ENCODE measurements around the gene OLFML2B. TPM values are rescaled to one million over a fixed set of nuclear protein-coding genes. Genes with fewer than 3 reads are reported as not detected.

Gene OLFML2B
- total and polyA plus RNA-seq, 2 of the 13 experiments (the other 11 are each of a cell fraction or from before 2014, with no cell fraction given), result not detected

- no peak for TF ChIP-seq TFE3 (CRISPR knock-in tag; IDR thresholded peaks at IDR 0.05)
- 0 out of 2 replicates have a peak, but pooled peaks have one; percentile 6 for TF ChIP-seq MNT (IDR thresholded peaks at IDR 0.05)
- TF ChIP-seq ZNF710 (CRISPR knock-in tag; IDR thresholded peaks at IDR 0.05; ENCODE audit: borderline replicate concordance), result no peak
- TF ChIP-seq FOSL2 (CRISPR knock-in tag; IDR thresholded peaks at IDR 0.05), result peak; percentile 93
- 0 out of 2 replicates have a peak, but pooled peaks have one; percentile 22 for TF ChIP-seq ARNTL (CRISPR knock-in tag; IDR thresholded peaks at IDR 0.05)
- no peak for TF ChIP-seq DNMT1 (CRISPR knock-in tag; IDR thresholded peaks at IDR 0.05)
- no peak for TF ChIP-seq PRDM4 (CRISPR knock-in tag; IDR thresholded peaks at IDR 0.05; ENCODE audit: borderline replicate concordance)
- no peak for TF ChIP-seq ZNF343 (CRISPR knock-in tag; IDR thresholded peaks at IDR 0.05)
- peak; percentile 57; the same call in 1 of the 2 replicates for TF ChIP-seq JUND (CRISPR knock-in tag; IDR thresholded peaks at IDR 0.05)
- TF ChIP-seq BHLHE40 (IDR thresholded peaks at IDR 0.05; ENCODE audit: low read length), result peak; percentile 58; the same call in 1 of the 2 replicates
- TF ChIP-seq GABPB1 (CRISPR knock-in tag; IDR thresholded peaks at IDR 0.05), result peak; percentile 38; the same call in 1 of the 2 replicates
- TF ChIP-seq ZNF687 (CRISPR knock-in tag; IDR thresholded peaks at IDR 0.05), result peak; percentile 25; the same call in 1 of the 2 replicates
- TF ChIP-seq ZNF616 (CRISPR knock-in tag; IDR thresholded peaks at IDR 0.05; ENCODE audit: low read depth), result no peak
- no peak for TF ChIP-seq TRIM24 (CRISPR knock-in tag; IDR thresholded peaks at IDR 0.05)
- TF ChIP-seq ETV5 (CRISPR knock-in tag; IDR thresholded peaks at IDR 0.05; ENCODE audit: borderline replicate concordance), result peak; percentile 77; the same call in 1 of the 2 replicates
- no peak for TF ChIP-seq RFX5 (IDR thresholded peaks at IDR 0.05; ENCODE audit: low read depth, low read length)
- TF ChIP-seq MEF2D (CRISPR knock-in tag; IDR thresholded peaks at IDR 0.05), result no peak
- no peak for TF ChIP-seq CCAR2 (optimal IDR thresholded peaks at IDR 0.05; ENCODE audit: low read depth, low read length)
- TF ChIP-seq FOSL1 (CRISPR knock-in tag; IDR thresholded peaks at IDR 0.05; ENCODE audit: borderline replicate concordance), result 0 out of 2 replicates have a peak, but pooled peaks have one; percentile 25
Measured at GRCh38 chr1:162035241-162035640, 11.6 kb upstream of the OLFML2B start (continued).
